Pancreas (tissue), 10 donors: ENCODE measurements around the gene STK38L. TPM values are rescaled to one million over a fixed set of nuclear protein-coding genes. Genes with fewer than 3 reads are reported as not detected.

Experiments
- ATAC-seq, 4 donors: fragments of 200-7000 bp; cut with Tn5 transposase; one replicate each; pipeline versions ENCODE4 v1.8.0 to v1.9.1; 2020; ENCODE audit warnings: mild to moderate bottlenecking in 4 of 4, moderate library complexity in 4 of 4
- DNase-seq, 6 donors: peaks; one replicate each; pipeline ENCODE4 v3.0.0-alpha.2; 2020
- FAIRE-seq: peaks from 2 replicates; lab custom pipeline; 2012; peaks lifted over from hg19 to GRCh38; lab: Jason Lieb, UNC
- H3K27ac ChIP-seq, 4 donors: fragments of 200-600 bp; sonication (generic); 1 replicate in 3 of 4; 2 replicates in 1 of 4; pipeline versions ENCODE4 v1.5.0 to v1.8.0; 2020
- H3K27me3 ChIP-seq, 4 donors: fragments of 200-600 bp; one replicate each; pipeline ENCODE4 v1.8.0; 2021
- H3K36me3 ChIP-seq, 3 donors: fragments of 200-600 bp; sonication (generic) in 1 of 3; one replicate each; pipeline versions ENCODE4 v1.5.0 to v1.8.0; 2020 to 2021
- H3K4me1 ChIP-seq, 3 donors: fragments of 200-600 bp; one replicate each; pipeline ENCODE4 v1.8.0; 2021
- H3K4me3 ChIP-seq, 4 donors: fragments of 200-600 bp; sonication (generic) in 2 of 4; one replicate each; pipeline versions ENCODE4 v1.5.0 to v1.8.0; 2020 to 2021
- H3K9me3 ChIP-seq, 4 donors: fragments of 200-600 bp; one replicate each; pipeline ENCODE4 v1.8.0; 2021
- WGBS, 2 donors: extraction: QIAGEN DNeasy Blood & Tissue Kit; methylation state at CpG; one replicate each; pipeline ENCODE4 v1.1.7; 2013; 5-methylcytosine and 5-hydroxymethylcytosine counted together
- intact Hi-C, 3 donors: fragments of 100-400 bp; cut with DNase I; formaldehyde crosslinking; loops; one replicate each; pipeline versions ENCODE4 v1.11.1 to v1.14.2; 2022
- polyA plus RNA-seq, 2 donors: library from polyadenylated mRNA; stranded (reverse); fragments of 200-250 nt; gene quantifications; one replicate each; pipeline ENCODE4 v1.2.3, GENCODE V29; 2013
- total RNA-seq, 6 donors: library from RNA; stranded (reverse); fragmentation: NEBNext Ultra II Directional in 4 of 6; extraction: Animal tissue kit (Norgen Biotek cat#: 25700) in 4 of 6; gene quantifications; one replicate each; pipeline versions ENCODE4 v1.2.1 to v1.2.4, GENCODE V29; 2021 to 2023
- TF ChIP-seq, protein P1 (sequence below), 4 donors: fragments of 200-600 bp; sonication (generic) in 3 of 4; IDR thresholded peaks; one replicate each; pipeline versions ENCODE4 v1.5.0 to v1.8.0; 2021; ENCODE audit warnings: antibody characterized with exemption in 4 of 4
- donor health status: healthy with polysubstance abuse.
- donor health status: DM: no; HTN: no; CAD: no; lungs with moderate emphysema.
- donor health status: DM: no; HTN: no; CAD: no.
- donor health status: control.
- donor health status: control.
- donor health status: Bipolar disorder and iron deficiency.
- donor health status: DM: yes; HTN: yes; CAD: no.
- donor health status: DM: no; HTN: no; CAD: no.
- donor health status: DM: no; HTN: no; CAD: no.
- donor health status: DM: yes; HTN: yes; CAD: no.

The STK38L gene
- total and polyA plus RNA-seq, 8 donors, result 6.3 to 49.9 (median 12.0) TPM

DNA sequence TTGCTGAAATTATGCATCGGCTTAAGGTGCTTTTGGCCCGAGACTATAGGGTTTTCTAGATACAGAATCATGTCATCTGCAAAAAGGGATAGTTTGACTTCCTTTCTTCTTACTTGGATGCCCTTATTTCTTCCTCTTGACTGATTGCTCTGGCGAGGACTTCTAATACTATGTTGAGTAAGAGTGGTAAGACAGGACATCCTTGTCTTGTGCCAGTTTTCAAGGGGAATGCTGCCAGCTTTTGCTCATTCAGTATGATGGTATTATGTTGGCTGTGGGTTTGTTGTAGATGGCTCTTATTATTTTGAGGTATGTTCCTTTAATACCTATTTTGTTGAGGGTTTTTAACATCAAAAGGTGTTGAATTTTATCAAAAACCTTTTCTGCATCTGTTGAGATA is 96.9 kb downstream of the STK38L start:
- FAIRE-seq (no peak), ATAC-seq (no peak), DNase-seq (no peak)
- intact Hi-C loops, result no loop called here
- H3K4me1 ChIP-seq, result peaks cover 0 to 16% (median 10%) of the 10 kb centered on the region in 3 donors
- no peaks in the 10 kb centered on the region for H3K36me3 ChIP-seq
- H3K27me3 ChIP-seq, result no peaks in the 10 kb centered on the region
- TF ChIP-seq, protein P1, sequence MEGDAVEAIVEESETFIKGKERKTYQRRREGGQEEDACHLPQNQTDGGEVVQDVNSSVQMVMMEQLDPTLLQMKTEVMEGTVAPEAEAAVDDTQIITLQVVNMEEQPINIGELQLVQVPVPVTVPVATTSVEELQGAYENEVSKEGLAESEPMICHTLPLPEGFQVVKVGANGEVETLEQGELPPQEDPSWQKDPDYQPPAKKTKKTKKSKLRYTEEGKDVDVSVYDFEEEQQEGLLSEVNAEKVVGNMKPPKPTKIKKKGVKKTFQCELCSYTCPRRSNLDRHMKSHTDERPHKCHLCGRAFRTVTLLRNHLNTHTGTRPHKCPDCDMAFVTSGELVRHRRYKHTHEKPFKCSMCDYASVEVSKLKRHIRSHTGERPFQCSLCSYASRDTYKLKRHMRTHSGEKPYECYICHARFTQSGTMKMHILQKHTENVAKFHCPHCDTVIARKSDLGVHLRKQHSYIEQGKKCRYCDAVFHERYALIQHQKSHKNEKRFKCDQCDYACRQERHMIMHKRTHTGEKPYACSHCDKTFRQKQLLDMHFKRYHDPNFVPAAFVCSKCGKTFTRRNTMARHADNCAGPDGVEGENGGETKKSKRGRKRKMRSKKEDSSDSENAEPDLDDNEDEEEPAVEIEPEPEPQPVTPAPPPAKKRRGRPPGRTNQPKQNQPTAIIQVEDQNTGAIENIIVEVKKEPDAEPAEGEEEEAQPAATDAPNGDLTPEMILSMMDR (IDR thresholded peaks at IDR 0.05), result no peak
- no peaks in the 10 kb centered on the region for H3K9me3 ChIP-seq
- no peak overlapping the region for H3K27ac ChIP-seq
- 89 to 90% methylated on average over 3 of the region's 3 CpGs for WGBS, 2 donors
- no peak overlapping the region for H3K4me3 ChIP-seq

DNA sequence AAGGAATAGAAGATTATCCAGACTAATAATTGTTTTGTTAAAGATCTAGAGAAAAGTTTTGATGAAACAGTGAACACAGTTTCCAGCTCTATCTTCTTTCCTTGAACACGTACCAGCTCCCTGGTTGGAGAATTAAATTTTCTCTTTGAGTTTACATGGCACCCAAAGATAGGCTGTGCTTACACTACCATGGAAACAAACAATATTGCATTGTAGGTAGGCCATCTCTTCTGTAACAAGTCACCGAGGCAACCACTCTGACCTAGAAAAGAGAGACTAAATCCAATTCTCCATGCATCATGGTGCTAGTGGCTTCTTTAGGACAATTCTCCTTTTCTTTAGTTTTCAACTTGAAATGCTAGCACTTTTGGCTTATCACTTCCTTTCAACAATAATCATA is 98.5 kb downstream of the STK38L start:
- intact Hi-C loops, result no loop called here
- Histone ChIP-seq H3K27ac (no peak overlapping the region), H3K4me3 (no peak overlapping the region), H3K36me3 (no peaks in the 10 kb centered on the region), H3K4me1 (peaks cover 0 to 11% (median 7%) of the 10 kb centered on the region in 3 donors), H3K9me3 (no peaks in the 10 kb centered on the region), H3K27me3 (no peaks in the 10 kb centered on the region)
- FAIRE-seq, result no peak
- DNase-seq, result no peak
- 88 to 95% methylated on average over 2 of the region's 2 CpGs for WGBS, 2 donors
- no peak for ATAC-seq
- TF ChIP-seq, protein P1 (IDR thresholded peaks at IDR 0.05), result no peak

DNA sequence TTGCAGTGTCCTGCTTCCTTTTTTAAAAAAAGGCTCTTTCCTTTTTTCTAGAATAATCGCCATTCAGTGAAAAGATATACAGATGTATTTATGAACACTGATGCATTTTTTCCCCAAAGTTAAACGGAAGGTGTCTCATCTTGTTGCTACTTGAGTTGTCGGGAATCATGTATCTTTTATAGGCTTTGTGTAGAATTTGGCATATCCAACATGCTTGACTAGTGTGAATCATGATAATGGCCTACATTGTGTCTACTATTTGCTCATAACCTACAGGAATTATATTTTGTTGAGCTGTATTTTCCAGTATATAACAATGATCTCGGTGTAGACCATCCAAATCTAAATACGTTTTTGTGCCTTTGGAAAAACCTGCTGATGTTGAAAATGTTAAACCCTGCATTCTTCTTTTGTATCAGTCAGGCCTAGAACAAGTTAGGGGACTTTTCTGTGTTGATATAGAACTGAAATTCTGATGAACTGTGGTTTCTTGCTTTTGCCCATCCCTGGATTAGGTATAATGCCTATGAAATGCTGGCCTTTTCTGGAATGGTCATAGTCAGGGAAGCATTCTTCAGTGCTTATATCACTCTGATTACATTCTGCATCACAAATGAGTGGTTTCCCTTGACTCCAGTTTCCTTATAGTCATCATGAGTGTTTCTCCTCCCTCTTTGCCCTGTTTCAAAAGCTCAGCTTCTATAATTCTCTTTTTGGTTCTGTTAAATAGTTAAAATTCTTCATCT is 99.3 kb downstream of the STK38L start:
- no peak for FAIRE-seq
- Histone ChIP-seq H3K36me3 (no peaks in the 10 kb centered on the region), H3K4me1 (peaks cover 0 to 6% (median 0%) of the 10 kb centered on the region in 3 donors), H3K27me3 (no peaks in the 10 kb centered on the region), H3K27ac (no peak overlapping the region), H3K4me3 (no peak overlapping the region), H3K9me3 (no peaks in the 10 kb centered on the region)
- WGBS, 2 donors, result 88 to 95% methylated on average over 5 of the region's 5 CpGs
- DNase-seq, result no peak
- TF ChIP-seq, protein P1 (IDR thresholded peaks at IDR 0.05), result no peak
- intact Hi-C loops, result no loop called here
- peak in 2 of 4 donors; percentile 62 to 78 for ATAC-seq

DNA sequence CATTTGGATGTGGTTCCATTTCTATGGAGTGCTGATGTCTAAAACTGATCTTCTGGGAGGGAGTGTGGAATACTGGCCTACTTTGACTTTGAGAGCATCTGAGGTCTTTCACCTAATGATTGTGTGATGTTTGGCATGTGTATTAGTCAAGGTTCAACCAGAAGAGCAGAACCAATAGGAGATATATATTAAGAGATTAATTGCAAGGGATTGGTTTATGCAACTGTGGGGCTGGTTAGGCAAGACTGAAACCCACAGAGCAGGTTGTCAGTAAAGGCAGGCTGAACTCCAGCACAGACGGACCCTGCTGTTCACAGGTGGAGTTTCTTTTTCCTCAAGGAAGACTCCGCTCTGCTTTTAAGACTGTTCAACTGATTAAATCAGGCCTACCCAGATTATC is 100.2 kb downstream of the STK38L start:
- Histone ChIP-seq H3K27ac (no peak overlapping the region), H3K9me3 (no peaks in the 10 kb centered on the region), H3K36me3 (no peaks in the 10 kb centered on the region), H3K4me1 (peaks cover 0 to 6% (median 0%) of the 10 kb centered on the region in 3 donors), H3K4me3 (no peak overlapping the region), H3K27me3 (no peaks in the 10 kb centered on the region)
- 73 to 94% methylated on average over 2 of the region's 2 CpGs for WGBS, 2 donors
- FAIRE-seq (no peak), DNase-seq (no peak), ATAC-seq (no peak)
- intact Hi-C loops, result no loop called here
- TF ChIP-seq, protein P1 (IDR thresholded peaks at IDR 0.05), result no peak

DNA sequence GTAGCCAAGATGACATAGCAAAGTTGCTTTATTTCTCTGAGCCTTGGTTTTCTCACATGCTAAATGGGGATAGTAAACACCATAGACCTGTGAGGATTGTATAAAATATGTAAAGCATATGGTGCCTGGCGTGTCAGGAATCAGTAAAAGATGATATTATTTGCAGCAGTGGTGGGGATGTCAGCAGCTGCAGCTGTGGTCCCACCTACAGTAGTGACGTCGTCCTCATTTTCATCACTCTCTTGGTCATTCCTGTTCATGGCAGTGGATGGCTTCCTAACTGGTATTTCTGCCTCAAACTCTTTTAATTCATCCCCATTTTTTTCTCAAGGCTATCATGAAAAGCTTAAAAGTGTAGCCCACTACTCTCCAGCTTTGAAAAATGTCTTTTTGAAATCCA is 100.7 kb downstream of the STK38L start:
- FAIRE-seq (no peak), DNase-seq (no peak), ATAC-seq (no peak)
- Histone ChIP-seq H3K4me1 (peaks cover 0 to 6% (median 0%) of the 10 kb centered on the region in 3 donors), H3K36me3 (no peaks in the 10 kb centered on the region), H3K4me3 (no peak overlapping the region), H3K27me3 (no peaks in the 10 kb centered on the region), H3K27ac (no peak overlapping the region), H3K9me3 (no peaks in the 10 kb centered on the region)
- intact Hi-C loops, result no loop called here
- WGBS, 2 donors, result 76 to 97% methylated on average over 3 of the region's 3 CpGs
- TF ChIP-seq, protein P1 (IDR thresholded peaks at IDR 0.05), result no peak
